Activated naive CD4-positive, alpha-beta T cell treated with anti-CD3 and anti-CD28 coated beads, Interleukin-2, amount 50 U/mL, for 72 hours (primary cell): ENCODE data around the gene ZNF70. TPM values are rescaled to one million over a fixed set of nuclear protein-coding genes. Genes with fewer than 3 reads are reported as not detected.

Experiments used
- ATAC-seq, 2 donors: fragments of 150-1000 bp; cut with Tn5 transposase; 2 replicates each; pipeline ENCODE4 v1.10.0; 2021; ENCODE audit warnings: mild to moderate bottlenecking in 2 of 2, moderate library complexity in 2 of 2
- DNase-seq, 2 donors: peaks; one replicate each; pipeline ENCODE4 v3.0.0; 2021 to 2022; ENCODE audit warnings: low spot score in 2 of 2
- H3K27ac Mint-ChIP-seq, 2 donors: one replicate each; pipeline ENCODE4 v1.8.0; 2022; ENCODE audit warnings: mild to moderate bottlenecking in 2 of 2, mixed read lengths in 2 of 2
- H3K36me3 Mint-ChIP-seq, 2 donors: one replicate each; pipeline ENCODE4 v1.8.0; 2022; ENCODE audit warnings: mixed read lengths in 2 of 2
- H3K9me3 Mint-ChIP-seq, 2 donors: one replicate each; pipeline ENCODE4 v1.8.0; 2022; ENCODE audit warnings: mixed read lengths in 2 of 2
- total RNA-seq, 2 donors: library from RNA; stranded (reverse); gene quantifications; one replicate each; pipeline ENCODE4 v1.2.3, GENCODE V29; 2022

The ZNF70 gene
- total RNA-seq, 2 donors from 2014 or later, result 0.32 to 2.0 TPM

DNA sequence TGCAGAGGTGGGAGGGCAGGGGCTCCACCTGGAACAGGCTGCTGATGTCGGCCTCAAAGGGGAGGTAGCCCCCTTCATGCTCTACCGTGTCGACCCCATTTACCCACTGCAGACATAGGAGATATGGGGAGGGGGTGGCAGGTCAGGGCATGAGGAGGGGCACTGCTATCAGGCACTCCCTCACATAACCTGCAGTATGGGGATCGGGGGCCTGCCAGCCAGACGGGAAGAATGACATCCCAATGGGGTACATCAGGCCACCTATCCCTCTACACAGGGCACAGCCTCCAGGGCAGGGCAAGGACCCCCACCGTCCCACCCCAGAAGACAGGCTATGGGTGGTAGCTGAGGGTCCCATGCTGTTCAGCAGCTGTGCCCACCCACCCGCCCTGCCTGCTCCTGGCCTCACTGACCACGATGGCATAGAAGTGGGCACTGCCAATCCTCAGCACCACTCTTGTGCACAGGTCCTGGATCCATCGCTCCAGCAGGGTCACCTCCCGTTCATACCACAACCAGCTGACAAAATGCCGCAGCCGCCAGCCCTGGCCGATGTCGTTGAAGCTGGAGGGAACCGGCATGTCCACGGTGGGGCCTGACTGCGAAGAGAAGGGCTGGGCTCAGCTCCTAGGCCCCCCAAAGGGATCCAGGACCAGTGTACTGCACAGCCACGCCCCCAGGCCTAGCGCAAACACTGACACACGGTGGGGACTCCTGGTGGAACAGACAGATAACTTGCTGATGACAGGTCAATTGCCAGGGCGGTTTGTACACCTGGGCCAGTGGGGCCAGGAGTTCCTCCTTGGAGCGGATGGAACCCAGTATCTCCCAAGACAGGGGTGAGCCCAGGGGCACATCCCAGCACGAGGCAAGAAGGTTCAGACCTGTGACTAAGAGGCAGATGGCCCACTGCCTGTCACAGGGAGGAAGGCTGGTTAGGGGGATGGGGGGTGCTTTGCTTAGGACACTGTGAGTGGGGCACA is 36.0 kb downstream of the ZNF70 start:
- Mint-ChIP-seq H3K9me3 (no peaks in the 10 kb centered on the region), H3K36me3 (peaks cover 13 to 26% of the 10 kb centered on the region in 2 donors), H3K27ac (peak overlapping the region; percentile 66 to 81)
- ATAC-seq, result no peak
- peak in 1 of 2 donors; percentile 22 for DNase-seq

DNA sequence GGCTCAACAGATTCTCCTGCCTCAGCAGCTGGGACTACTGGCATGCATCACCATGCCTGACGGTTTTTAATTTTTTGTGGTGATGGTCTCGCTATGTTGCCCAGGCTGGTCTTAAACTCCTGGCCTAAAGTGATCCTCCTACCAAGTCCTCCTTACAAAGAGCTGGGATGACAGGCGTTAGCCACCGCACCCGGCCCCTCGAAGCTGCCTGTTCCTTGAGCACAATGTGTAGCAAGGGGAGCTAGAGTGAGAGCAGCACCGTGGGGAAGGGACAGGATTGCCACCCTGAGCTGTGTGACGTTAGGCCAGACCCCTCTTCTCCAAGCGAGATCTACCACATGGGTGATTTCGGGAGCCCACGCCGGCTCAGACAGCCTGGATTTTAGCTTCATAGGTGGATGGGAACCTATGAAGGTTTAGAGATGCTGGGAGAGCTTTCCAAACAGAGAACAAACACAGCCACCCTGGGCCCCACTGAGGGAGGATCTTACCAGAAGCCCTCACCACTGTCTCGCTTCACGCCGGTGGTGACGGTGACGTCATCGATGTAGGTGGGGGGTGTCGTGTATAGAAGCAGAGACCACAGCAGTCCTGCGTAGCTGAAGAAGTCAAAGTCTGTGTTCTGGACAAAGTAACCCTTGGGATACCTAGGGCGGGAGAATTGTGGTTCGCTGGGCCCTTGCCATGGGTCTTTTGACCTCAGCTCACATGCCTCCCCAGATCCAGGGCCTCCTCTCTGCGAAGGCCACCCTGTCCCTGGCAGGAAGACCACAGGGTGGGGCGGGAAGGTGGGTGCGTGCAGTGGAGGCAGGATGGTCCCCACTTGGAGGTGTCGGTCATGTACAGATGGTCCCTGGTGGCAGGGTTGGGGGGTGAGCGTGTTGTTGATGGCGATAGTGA is 37.0 kb downstream of the ZNF70 start:
- DNase-seq (peak in 1 of 2 donors; percentile 15), ATAC-seq (no peak)
- Mint-ChIP-seq H3K36me3 (peaks cover 22 to 36% of the 10 kb centered on the region in 2 donors), H3K27ac (peak overlapping the region in 1 of 2 donors; percentile 92), H3K9me3 (no peaks in the 10 kb centered on the region)

DNA sequence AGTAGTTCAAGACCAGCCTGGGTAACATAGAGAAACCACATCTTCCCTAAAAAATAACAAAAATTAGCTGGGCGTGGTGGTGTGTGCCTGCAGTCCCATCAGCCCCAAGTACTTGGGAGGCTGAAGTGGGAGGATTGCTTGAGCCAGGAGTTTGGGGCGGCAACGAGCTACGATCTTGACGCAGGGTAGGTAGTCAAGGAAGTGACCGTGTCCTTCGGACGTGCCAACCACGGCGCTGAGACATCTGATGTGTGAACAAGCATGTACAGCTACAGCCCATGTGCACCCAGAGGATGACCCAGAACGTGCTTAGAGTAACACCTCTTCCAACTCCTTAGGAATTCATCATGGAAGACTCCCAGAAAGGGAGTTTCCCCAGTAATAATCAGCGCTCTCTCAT is 38.7 kb downstream of the ZNF70 start:
- peaks cover 39 to 51% of the 10 kb centered on the region in 2 donors for H3K36me3 Mint-ChIP-seq
- ATAC-seq (no peak), DNase-seq (no peak)
- no peak overlapping the region for H3K27ac Mint-ChIP-seq
- no peaks in the 10 kb centered on the region for H3K9me3 Mint-ChIP-seq

DNA sequence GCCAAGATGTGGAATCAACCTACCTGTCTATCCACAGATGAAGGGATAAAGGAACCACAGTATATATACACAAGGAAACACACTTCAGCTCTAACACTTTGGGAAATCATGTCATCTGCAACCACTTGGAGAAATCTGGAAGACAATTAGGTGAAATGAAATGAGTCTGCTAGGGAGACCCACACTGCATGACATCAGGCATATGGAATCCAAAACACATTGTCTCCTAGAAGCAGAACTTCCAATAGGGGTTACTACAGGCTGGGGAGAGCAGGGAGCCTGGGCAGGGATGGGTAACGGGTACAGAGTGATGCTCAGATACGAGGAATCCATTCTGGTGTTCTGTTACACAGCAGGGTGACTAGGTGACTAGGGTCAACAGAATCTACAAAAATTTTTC is 41.8 kb downstream of the ZNF70 start:
- H3K27ac Mint-ChIP-seq, result peak overlapping the region; percentile 49 to 93
- ATAC-seq, result no peak
- no peak for DNase-seq

DNA sequence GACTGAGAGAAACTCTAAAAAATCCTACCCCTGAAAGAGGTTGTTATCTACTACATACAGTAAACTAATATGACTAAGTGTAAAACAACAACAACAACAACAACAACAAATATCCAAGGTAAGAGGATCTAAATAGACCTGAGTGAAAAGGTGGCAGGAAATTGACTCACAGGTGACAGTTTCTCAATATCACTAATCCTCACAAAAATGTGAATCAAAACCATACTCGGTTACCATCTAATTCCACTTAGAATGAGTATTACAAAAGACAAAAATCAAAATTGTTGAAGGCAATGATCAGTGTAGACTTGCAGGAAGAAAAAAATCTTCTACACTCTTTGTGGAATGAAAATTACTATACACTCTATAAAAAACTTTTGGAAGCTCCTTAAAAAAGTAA is 42.6 kb downstream of the ZNF70 start:
- peak; percentile 47 to 50 for ATAC-seq
- H3K27ac Mint-ChIP-seq, result peak overlapping the region; percentile 49 to 93

More for the DNA sequence above, 41.8 kb downstream of the ZNF70 start:
- H3K36me3 Mint-ChIP-seq, result peaks cover 58 to 75% of the 10 kb centered on the region in 2 donors
- H3K9me3 Mint-ChIP-seq, result no peaks in the 10 kb centered on the region

DNA sequence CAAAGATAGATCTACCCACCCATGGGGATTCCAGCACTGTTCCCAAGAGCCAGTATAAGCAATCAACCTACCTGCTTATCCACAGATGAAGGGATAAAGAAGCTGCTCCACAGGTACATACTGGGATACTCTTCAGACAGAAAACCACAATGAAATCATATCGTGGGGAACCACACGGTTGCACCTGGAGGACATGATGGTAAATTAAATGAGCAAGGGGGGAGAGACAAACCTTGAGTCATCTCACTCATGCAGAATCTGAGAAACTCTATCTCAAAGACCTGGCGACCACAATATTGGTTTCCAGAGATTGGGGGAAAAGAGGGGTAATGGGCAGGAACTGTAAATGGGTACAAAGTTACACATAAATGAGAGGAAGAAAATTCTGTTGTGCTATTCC is 45.6 kb downstream of the ZNF70 start:
- Mint-ChIP-seq H3K9me3 (peaks cover 6 to 15% of the 10 kb centered on the region in 2 donors), H3K27ac (peak overlapping the region; percentile 76 to 99), H3K36me3 (peaks cover 80 to 93% of the 10 kb centered on the region in 2 donors)
- peak; percentile 78 to 81 for ATAC-seq
- peak in 1 of 2 donors; percentile 55 for DNase-seq

More for the DNA sequence above, 42.6 kb downstream of the ZNF70 start:
- no peak for DNase-seq
- Mint-ChIP-seq H3K36me3 (peaks cover 63 to 78% of the 10 kb centered on the region in 2 donors), H3K9me3 (no peaks in the 10 kb centered on the region)

DNA sequence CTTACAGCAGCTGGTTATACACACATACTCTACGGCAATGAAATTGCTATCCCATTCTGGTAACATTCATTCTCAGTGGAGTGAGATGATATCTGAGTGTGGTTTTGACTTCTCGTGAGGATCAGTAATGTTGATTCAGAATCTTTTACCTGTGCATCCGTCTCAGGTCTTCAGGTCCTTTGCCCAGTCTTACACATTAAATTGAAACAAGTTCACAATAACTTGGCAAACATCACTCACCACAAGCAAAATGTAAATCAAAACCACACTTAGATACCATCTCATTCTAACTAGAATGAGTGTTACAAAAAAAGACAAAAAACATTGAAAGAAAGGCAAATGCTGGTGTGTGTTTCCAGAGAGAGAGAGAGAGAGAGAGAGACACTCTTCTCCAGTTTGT is 46.1 kb downstream of the ZNF70 start:
- Mint-ChIP-seq H3K36me3 (peaks cover 80 to 93% of the 10 kb centered on the region in 2 donors), H3K9me3 (peaks cover 6 to 20% of the 10 kb centered on the region in 2 donors), H3K27ac (peak overlapping the region; percentile 76 to 99)
- peak; percentile 65 to 67 for ATAC-seq
- DNase-seq, result no peak

DNA sequence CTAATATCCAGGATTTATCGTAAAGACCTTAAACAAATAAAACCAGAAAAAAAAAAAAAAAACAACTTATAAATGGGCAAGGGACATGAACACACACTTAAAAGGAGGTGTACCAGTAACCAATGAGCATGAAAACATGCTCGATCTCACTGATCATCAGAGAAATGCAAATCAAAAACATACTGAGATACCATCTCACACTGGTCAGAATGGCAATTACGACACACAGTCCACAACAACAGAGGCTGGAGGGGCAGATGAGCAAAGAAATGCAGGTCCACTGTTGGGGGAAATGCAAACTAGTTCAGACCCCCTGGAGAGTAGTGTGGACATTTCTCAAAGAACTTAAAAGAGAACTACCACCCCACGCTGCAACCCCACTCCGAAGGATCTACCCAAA is 46.9 kb downstream of the ZNF70 start:
- DNase-seq (no peak), ATAC-seq (no peak)
- peaks cover 6 to 23% of the 10 kb centered on the region in 2 donors for H3K9me3 Mint-ChIP-seq
- H3K27ac Mint-ChIP-seq, result peak overlapping the region; percentile 50 to 99
- H3K36me3 Mint-ChIP-seq, result peaks cover 78 to 93% of the 10 kb centered on the region in 2 donors

DNA sequence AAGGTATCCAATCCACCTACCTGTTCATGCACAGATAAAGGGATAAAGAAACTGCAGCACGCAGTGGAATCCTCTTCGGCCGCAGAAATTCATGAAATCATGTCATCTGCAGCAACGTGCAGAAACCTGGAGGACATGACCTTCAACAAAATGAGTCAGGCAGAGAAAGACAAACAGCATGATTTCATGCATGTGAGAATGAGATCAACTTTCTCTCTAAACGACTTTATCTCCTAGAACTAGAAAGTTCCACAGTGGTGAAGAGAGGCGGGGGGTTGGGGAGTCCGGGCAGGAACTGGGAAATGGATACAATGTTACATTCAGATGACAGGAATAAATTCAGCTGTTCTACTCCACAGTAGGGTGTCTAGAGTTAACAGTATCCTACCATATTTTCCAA is 50.2 kb downstream of the ZNF70 start:
- DNase-seq (no peak), ATAC-seq (no peak)
- H3K27ac Mint-ChIP-seq, result peak overlapping the region in 1 of 2 donors; percentile 63
- peaks cover 6 to 23% of the 10 kb centered on the region in 2 donors for H3K9me3 Mint-ChIP-seq
- peaks cover 49 to 83% of the 10 kb centered on the region in 2 donors for H3K36me3 Mint-ChIP-seq

DNA sequence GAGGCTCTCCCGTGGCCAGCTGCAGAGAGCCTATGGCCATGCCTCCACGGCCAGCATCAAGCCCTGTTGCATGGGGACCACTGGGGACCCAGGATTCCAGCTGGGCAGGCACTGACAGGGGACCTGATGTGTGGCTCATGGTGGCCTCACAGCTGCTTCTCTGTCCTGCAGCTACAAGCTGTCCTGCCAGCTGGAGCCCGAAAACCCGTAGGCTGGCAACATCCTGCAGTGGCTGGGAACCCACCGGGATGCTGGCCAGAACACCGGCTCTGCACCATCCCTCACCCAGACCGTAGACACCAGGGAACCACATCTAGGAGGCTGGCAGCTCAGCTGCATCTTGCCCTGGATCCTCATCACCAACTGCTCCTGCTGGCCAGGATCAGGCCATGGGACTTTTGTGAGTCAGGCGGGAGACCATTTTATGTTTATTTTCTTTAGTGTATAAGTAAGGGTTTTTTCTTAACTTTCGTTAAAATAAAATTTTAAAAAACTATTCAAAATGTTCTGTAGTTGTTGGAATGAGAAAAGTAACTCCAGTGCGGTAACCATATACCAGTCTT is 52.2 kb downstream of the ZNF70 start:
- peak in 1 of 2 donors; percentile 48 for DNase-seq
- H3K36me3 Mint-ChIP-seq, result peaks cover 41 to 84% of the 10 kb centered on the region in 2 donors
- peaks cover 6 to 23% of the 10 kb centered on the region in 2 donors for H3K9me3 Mint-ChIP-seq
- ATAC-seq, result no peak
- peak overlapping the region in 1 of 2 donors; percentile 36 for H3K27ac Mint-ChIP-seq

DNA sequence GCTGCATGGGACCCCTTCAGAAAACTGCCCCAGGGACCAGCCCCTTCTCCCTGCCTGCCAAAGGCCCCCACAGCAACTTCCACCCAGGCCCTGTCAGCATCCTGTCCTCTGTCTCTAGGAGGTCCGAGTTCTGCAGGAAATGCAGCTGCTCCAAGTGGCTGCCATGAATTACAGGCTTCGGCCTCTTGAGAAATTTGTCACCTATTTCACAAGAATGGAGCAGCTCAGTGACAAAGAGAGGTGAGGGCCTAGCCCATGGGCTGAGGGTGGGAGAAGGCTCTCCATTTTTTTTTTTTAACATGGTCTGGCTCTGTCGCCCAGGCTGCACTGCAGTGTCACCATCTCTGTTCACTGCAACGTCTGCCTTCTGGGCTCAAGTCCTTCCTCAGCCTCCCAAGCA is 52.8 kb downstream of the ZNF70 start:
- peaks cover 39 to 80% of the 10 kb centered on the region in 2 donors for H3K36me3 Mint-ChIP-seq
- peak overlapping the region in 1 of 2 donors; percentile 87 for H3K27ac Mint-ChIP-seq

DNA sequence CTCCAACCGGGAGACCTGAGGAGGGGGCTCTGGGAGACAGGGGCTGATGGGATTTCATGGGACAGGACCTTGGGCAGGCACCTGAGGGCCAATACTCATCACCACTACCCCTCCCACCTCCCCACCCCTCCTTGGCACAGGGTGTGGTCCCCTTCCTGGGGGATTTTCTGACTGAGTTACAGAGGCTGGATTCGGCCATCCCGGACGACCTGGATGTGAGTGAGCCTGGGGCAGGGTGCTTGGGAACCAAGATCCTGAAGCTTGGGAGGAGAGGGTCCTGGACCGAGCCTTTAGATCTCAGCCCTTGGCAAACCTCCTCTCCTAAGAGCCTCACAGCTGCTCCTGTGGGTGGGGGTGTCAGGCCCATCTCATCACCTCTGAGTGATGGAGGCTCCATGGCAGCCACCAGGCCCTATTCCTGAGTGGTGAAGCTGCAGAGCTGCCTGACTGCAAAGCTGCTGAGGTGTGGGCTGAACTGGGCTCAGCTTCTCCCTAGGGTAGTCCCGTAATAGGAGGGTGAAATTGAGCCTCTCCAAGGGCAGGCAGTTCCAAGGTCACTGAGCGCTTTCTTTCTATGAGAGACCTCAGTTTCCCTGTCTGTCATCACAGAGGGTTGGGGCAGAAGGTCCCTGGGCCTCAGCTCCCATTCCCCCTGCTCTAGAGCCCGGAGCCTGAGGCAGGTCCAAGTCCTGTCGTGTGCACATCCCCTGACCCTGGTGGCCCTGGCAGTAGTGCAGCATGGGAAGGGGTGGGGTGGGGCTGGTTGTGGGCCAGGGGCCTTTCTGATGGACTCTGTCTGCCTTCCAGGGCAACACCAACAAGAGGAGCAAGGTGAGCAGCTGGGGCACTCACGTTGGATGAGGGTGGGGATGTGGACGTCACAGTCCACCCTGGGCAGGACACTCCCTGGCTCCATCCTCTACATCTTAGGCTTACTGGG is 53.6 kb downstream of the ZNF70 start:
- ATAC-seq (no peak), DNase-seq (peak; percentile 15 to 47)
- peaks cover 35 to 73% of the 10 kb centered on the region in 2 donors for H3K36me3 Mint-ChIP-seq
- H3K27ac Mint-ChIP-seq, result peak overlapping the region; percentile 94 to 100
- peaks cover 6 to 23% of the 10 kb centered on the region in 2 donors for H3K9me3 Mint-ChIP-seq

More for the DNA sequence above, 52.8 kb downstream of the ZNF70 start:
- DNase-seq, result no peak
- no peak for ATAC-seq
- peaks cover 6 to 23% of the 10 kb centered on the region in 2 donors for H3K9me3 Mint-ChIP-seq

DNA sequence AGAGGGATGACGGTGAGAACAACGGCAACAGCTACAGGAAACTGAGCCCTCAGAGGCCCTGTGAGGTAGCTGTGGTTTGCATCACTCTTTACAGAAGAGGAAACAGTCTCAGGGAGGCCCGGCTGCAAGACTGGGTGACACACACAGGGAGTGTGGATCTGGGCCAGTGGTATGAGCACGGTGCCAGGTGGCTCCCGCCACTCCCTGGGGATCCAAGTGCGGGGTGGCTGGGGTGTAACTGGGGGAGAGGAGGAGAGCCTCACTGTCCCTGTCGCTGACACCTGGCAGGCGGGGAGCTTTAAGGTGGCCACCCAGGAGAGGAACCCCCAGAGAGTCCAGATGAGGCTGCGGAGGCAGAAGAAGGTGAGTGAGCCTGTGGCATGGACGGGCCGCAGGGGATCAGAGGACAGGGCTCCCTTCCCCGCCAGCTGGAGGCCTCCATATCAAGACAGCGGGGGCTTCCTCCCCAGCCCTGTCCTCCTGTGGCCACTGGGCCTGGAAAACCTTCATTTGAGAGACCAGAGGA is 54.5 kb downstream of the ZNF70 start:
- H3K27ac Mint-ChIP-seq, result peak overlapping the region; percentile 94 to 100
- peaks cover 1 to 14% of the 10 kb centered on the region in 2 donors for H3K9me3 Mint-ChIP-seq
- ATAC-seq (peak; percentile 98 to 100), DNase-seq (peak; percentile 70 to 76)
- H3K36me3 Mint-ChIP-seq, result peaks cover 26 to 64% of the 10 kb centered on the region in 2 donors

DNA sequence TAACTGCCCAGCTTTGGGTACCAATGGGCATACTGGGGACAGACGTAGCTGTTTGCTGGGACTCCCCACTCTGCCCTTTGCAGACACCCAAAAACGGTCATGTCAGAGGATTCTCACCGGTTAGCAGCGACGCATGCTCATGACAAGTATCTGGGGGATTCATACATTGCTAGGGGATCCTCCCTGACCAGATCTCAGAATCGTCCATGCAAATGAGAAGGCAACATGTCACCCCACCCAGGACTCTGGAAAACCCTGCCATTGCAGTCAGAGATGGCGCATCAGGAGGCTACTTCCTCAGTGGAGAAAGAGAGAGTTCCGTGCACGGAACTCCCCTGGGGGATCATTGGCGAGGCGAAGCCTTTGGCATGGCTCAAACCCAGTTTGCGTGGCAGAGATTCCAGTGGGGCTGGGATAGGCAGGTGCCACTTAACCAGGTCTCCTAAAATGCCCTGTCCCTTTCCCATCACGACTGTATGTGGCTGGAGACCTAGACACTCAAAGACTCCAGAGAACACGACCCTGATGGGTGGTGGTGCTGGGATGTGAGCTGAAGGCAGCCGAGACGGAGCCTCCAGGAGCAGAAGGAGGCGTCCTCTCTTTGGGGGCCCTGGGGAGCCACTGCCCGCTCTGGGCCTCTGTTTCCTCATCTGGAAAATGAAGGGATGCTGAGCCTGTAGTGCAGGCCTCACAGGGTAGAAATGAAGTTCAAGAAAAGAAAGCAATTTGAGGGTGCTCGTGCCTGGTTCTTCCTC is 55.2 kb downstream of the ZNF70 start:
- peak overlapping the region; percentile 94 to 100 for H3K27ac Mint-ChIP-seq
- no peak for ATAC-seq

More for the DNA sequence above, 55.2 kb downstream of the ZNF70 start:
- no peak for DNase-seq
- H3K36me3 Mint-ChIP-seq, result peaks cover 19 to 58% of the 10 kb centered on the region in 2 donors
- H3K9me3 Mint-ChIP-seq, result peaks cover 0 to 12% of the 10 kb centered on the region in 2 donors
